T-helper 1 cell treated with Interleukin-12 subunit alpha and Interleukin-12 subunit beta and Interleukin-4 antibody, amounts not matched to agents 30 ng/mL and 1 ng/mL, for 36 hours (primary cell): ENCODE measurements around the gene JSRP1. TPM values are rescaled to one million over a fixed set of nuclear protein-coding genes. Genes with fewer than 3 reads are reported as not detected.
"Not testable (repeated sequence)": the region's sequence is repeated elsewhere in the genome, so short reads cannot be mapped to it uniquely, and the experiment has no call there.

Source experiments
- intact Hi-C: fragments of 100-400 bp; cut with micrococcal nuclease; formaldehyde crosslinking; loops from one replicate; pipeline ENCODE4 v1.15.1; 2024
- total RNA-seq: library from RNA; stranded (reverse); gene quantifications from 2 replicates; pipeline ENCODE4 v1.2.3, GENCODE V29; 2022

Gene JSRP1
- total RNA-seq, 1 donor from 2014 or later: not detected

- intact Hi-C loops: no loop called here
Measured at GRCh38 chr19:2282062-2282861, 26.0 kb upstream of the JSRP1 start, which contains the start of gene PEAK3. Gene PEAK3, minus strand, starts transcription at chr19:2282175. Its CDS starts 1,244 bp downstream, at chr19:2280931.

GRCh38 chr19:2281265-2282061 is 25.2 kb upstream of the JSRP1 start:
- intact Hi-C loops: not testable (repeated sequence)

- intact Hi-C loops: no loop called here
Measured at GRCh38 chr19:2280633-2281264, 24.5 kb upstream of the JSRP1 start.

- intact Hi-C loops: loop anchor here (10.0 kb wide), 1 partner anchor 336 kb away; no protein-coding TSS in a partner anchor
Measured at GRCh38 chr19:2278459-2279158, 22.4 kb upstream of the JSRP1 start.

- intact Hi-C loops: loop anchor here (10.0 kb wide), 1 partner anchor 338 kb away; no protein-coding TSS in a partner anchor
Measured at GRCh38 chr19:2277138-2277537, 20.9 kb upstream of the JSRP1 start.

- intact Hi-C loops: loop anchor here (10.0 kb wide), 1 partner anchor 338 kb away; no protein-coding TSS in a partner anchor
Measured at GRCh38 chr19:2276429-2276986, 20.3 kb upstream of the JSRP1 start.

GRCh38 chr19:2275588-2276428 is 19.6 kb upstream of the JSRP1 start:
- intact Hi-C loops: loop anchor here (1.0 to 10.0 kb wide), 2 partner anchors 115 to 339 kb away; no protein-coding TSS in a partner anchor

GRCh38 chr19:2274931-2275535 is 18.8 kb upstream of the JSRP1 start:
- intact Hi-C loops: loop anchor here (1.0 to 10.0 kb wide), 3 partner anchors 52 to 340 kb away; partner anchors contain the start of genes LSM7 and SPPL2B

- intact Hi-C loops: loop anchor here (5.0 to 10.0 kb wide), 2 partner anchors 53 to 341 kb away; partner anchors contain the start of genes LSM7 and SPPL2B
Measured at GRCh38 chr19:2274185-2274711, 18.0 kb upstream of the JSRP1 start.

- intact Hi-C loops: loop anchor here (1.0 to 10.0 kb wide), 4 partner anchors 37 to 341 kb away; partner anchors contain the start of genes LSM7, PLEKHJ1, SF3A2 and SPPL2B
Measured at GRCh38 chr19:2273356-2274184, 17.4 kb upstream of the JSRP1 start.

- intact Hi-C loops: loop anchor here (2.0 to 10.0 kb wide), 3 partner anchors 56 to 343 kb away; partner anchors contain the start of genes LSM7 and SPPL2B
Measured at GRCh38 chr19:2271234-2272103, 15.3 kb upstream of the JSRP1 start.

GRCh38 chr19:2270423-2271233 is 14.4 kb upstream of the JSRP1 start:
- intact Hi-C loops: loop anchor here (5.0 to 10.0 kb wide), 2 partner anchors 57 to 344 kb away; partner anchors contain the start of genes LSM7 and SPPL2B

- intact Hi-C loops: loop anchor here (5.0 to 10.0 kb wide), 2 partner anchors 57 to 345 kb away; partner anchors contain the start of genes LSM7 and SPPL2B
Measured at GRCh38 chr19:2270157-2270422, 13.9 kb upstream of the JSRP1 start.

GRCh38 chr19:2269244-2270156 is 13.3 kb upstream of the JSRP1 start:
- intact Hi-C loops: loop anchor here (1.0 to 10.0 kb wide), 7 partner anchors 11 to 385 kb away; partner anchors contain the start of genes ABHD17A, AP3D1, IZUMO4 and LSM7
